OCI-LY1 (cell line): ENCODE results near the gene FAM24B.

ENCODE experiments used
- CTCF ChIP-seq: fragments of 200-600 bp; sonication (generic), shearing (Covaris generic); IDR thresholded peaks from 2 replicates; pipeline ENCODE4 v1.5.1; 2017; ENCODE audit warnings: mild to moderate bottlenecking, antibody characterized with exemption, low read length, moderate library complexity, mixed read lengths
- EZH2 ChIP-seq: fragments of 200-600 bp; sonication (generic), shearing (Covaris generic); IDR thresholded peaks from 2 replicates; pipeline ENCODE4 v1.8.0; 2017; ENCODE audit warnings: borderline replicate concordance, mixed run types, mild to moderate bottlenecking, antibody characterized with exemption, low read length, moderate library complexity, mixed read lengths

GRCh38 chr10:122864901-122865300 is 14.5 kb downstream of the FAM24B start:
- no peak for TF ChIP-seq CTCF
- no peak for TF ChIP-seq EZH2
